Measurements from ENCODE around the gene TMIGD2. TPM values are rescaled to one million over a fixed set of nuclear protein-coding genes. Genes with fewer than 3 reads are reported as not detected.

Gene TMIGD2
- polyA plus RNA-seq, 4 donors = 1.2 to 6.2 (median 3.2) TPM

- Histone ChIP-seq H3K4me1 (ENCODE audit: control insufficient read depth in 3 of 3, insufficient read depth in 2 of 3, low read depth in 1 of 3, low read length in 2 of 3) (no peaks in the 10 kb centered on the region), H3K4me3 (ENCODE audit: low read depth in 1 of 3, low read length in 3 of 3) (no peak overlapping the region), H3K27me3 (ENCODE audit: control insufficient read depth in 3 of 3, insufficient read depth in 3 of 3, low read length in 3 of 3) (peaks cover 0 to 4% (median 0%) of the 10 kb centered on the region in 3 donors), H3K27ac (ENCODE audit: low read depth in 1 of 3, low read length in 2 of 3) (no peak overlapping the region), H3K36me3 (ENCODE audit: control insufficient read depth in 3 of 3, insufficient read depth in 2 of 3, low read depth in 1 of 3, low read length in 3 of 3) (no peaks in the 10 kb centered on the region), H3K9me3 (ENCODE audit: control insufficient read depth in 2 of 2, insufficient read depth in 1 of 2, low read depth in 1 of 2, low read length in 1 of 2) (no peaks in the 10 kb centered on the region)
- peak in 1 of 2 donors; percentile 35 for DNase-seq
- FAIRE-seq = no peak
- WGBS, 3 donors = 86 to 90% (median 89%) methylated on average over 21 to 22 of the region's 22 CpGs
Observed at GRCh38 chr19:4310247-4311121, 8.3 kb upstream of the TMIGD2 start.

- WGBS, 3 donors = 64 to 84% (median 73%) methylated on average over 16 of the region's 16 CpGs
- FAIRE-seq = no peak
- no peak overlapping the region for H3K4me3 ChIP-seq (ENCODE audit: low read depth in 1 of 3, low read length in 3 of 3)
- H3K27me3 ChIP-seq (ENCODE audit: control insufficient read depth in 3 of 3, insufficient read depth in 3 of 3, low read length in 3 of 3) = peaks cover 0 to 7% (median 0%) of the 10 kb centered on the region in 3 donors
- no peaks in the 10 kb centered on the region for H3K36me3 ChIP-seq (ENCODE audit: control insufficient read depth in 3 of 3, insufficient read depth in 2 of 3, low read depth in 1 of 3, low read length in 3 of 3)
- peaks cover 0 to 4% (median 0%) of the 10 kb centered on the region in 3 donors for H3K4me1 ChIP-seq (ENCODE audit: control insufficient read depth in 3 of 3, insufficient read depth in 2 of 3, low read depth in 1 of 3, low read length in 2 of 3)
- DNase-seq = no peak
- H3K9me3 ChIP-seq (ENCODE audit: control insufficient read depth in 2 of 2, insufficient read depth in 1 of 2, low read depth in 1 of 2, low read length in 1 of 2) = no peaks in the 10 kb centered on the region
- no peak overlapping the region for H3K27ac ChIP-seq (ENCODE audit: low read depth in 1 of 3, low read length in 2 of 3)
Observed at GRCh38 chr19:4305659-4306058, 3.5 kb upstream of the TMIGD2 start.

DNA sequence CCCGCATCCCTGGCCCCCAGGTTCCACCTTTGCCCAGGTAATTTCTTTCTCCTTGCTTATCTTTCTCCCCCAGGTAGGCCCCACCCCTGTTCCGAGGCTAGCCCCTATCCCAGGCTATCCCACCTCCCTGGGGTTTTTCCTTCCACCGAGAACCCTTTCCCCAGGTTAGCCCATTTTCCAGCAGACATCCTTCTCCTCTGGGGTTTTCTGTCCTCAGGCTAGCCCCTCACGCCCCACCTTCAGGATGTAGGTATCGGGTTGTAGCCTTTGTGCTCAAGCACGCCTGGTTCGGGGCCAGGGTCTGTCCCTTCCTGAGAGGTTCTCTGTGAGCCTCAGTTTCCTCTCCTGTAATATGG lies 3.0 kb upstream of the TMIGD2 start:
- no peak for FAIRE-seq
- Histone ChIP-seq H3K4me3 (ENCODE audit: low read depth in 1 of 3, low read length in 3 of 3) (no peak overlapping the region), H3K4me1 (ENCODE audit: control insufficient read depth in 3 of 3, insufficient read depth in 2 of 3, low read depth in 1 of 3, low read length in 2 of 3) (peaks cover 0 to 4% (median 0%) of the 10 kb centered on the region in 3 donors), H3K27ac (ENCODE audit: low read depth in 1 of 3, low read length in 2 of 3) (no peak overlapping the region), H3K27me3 (ENCODE audit: control insufficient read depth in 3 of 3, insufficient read depth in 3 of 3, low read length in 3 of 3) (peaks cover 0 to 7% (median 0%) of the 10 kb centered on the region in 3 donors), H3K9me3 (ENCODE audit: control insufficient read depth in 2 of 2, insufficient read depth in 1 of 2, low read depth in 1 of 2, low read length in 1 of 2) (no peaks in the 10 kb centered on the region), H3K36me3 (ENCODE audit: control insufficient read depth in 3 of 3, insufficient read depth in 2 of 3, low read depth in 1 of 3, low read length in 3 of 3) (no peaks in the 10 kb centered on the region)
- 53 to 69% (median 54%) methylated on average over 7 of the region's 7 CpGs for WGBS, 3 donors
- no peak for DNase-seq

- FAIRE-seq = no peak
- 6 to 10% (median 6%) methylated on average over 28 to 63 of the region's 63 CpGs for WGBS, 3 donors
Observed at GRCh38 chr19:4304538-4305256, 2.5 kb upstream of the TMIGD2 start, which contains the start of gene FSD1. Gene FSD1 (plus strand): TSS chr19:4304598. CDS start chr19:4304747, 149 bp downstream.

DNA sequence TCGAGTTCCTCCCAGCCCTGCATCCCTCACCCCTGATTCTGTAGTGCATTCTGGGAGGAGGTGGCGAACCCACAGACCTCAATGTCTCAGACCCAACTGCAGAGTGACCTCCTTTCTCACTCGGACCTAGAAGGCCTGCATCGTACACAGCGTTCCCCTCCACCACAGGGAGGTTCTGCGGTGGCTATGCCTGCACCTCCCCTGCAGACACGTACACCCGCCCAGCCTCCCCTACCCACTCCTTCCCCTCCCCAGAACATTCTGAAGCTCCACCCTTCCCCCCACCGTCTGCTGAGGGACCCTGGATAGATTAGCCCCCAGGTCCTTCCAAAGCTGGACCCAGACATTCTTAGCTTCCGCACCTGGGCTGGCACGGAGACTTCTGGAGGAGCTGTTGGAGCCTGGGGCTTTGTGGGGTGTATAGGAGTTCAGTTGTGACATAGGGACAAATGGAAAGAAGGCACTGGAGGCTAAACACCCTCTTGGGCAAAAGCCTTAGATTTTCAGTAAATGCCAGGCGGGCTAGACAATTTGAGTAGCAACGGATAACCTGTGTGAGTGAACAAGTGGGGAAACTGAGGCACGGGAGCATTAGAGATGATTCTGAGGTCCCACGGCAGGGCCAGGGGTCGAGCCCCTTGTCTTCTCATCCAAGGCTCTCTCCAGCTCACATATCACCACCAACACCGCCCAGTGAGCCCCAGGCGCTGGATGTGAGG lies 1.8 kb upstream of the TMIGD2 start:
- H3K36me3 ChIP-seq (ENCODE audit: control insufficient read depth in 3 of 3, insufficient read depth in 2 of 3, low read depth in 1 of 3, low read length in 3 of 3) = no peaks in the 10 kb centered on the region
- 46 to 50% (median 49%) methylated on average over 18 of the region's 18 CpGs for WGBS, 3 donors
- FAIRE-seq (no peak), DNase-seq (peak in 1 of 2 donors; percentile 54)
- H3K4me3 ChIP-seq (ENCODE audit: low read depth in 1 of 3, low read length in 3 of 3) = peak overlapping the region in 1 of 3 donors; percentile 49
- H3K4me1 ChIP-seq (ENCODE audit: control insufficient read depth in 3 of 3, insufficient read depth in 2 of 3, low read depth in 1 of 3, low read length in 2 of 3) = peaks cover 0 to 4% (median 0%) of the 10 kb centered on the region in 3 donors
- H3K27ac ChIP-seq (ENCODE audit: low read depth in 1 of 3, low read length in 2 of 3) = peak overlapping the region in 1 of 3 donors; percentile 41
- no peaks in the 10 kb centered on the region for H3K9me3 ChIP-seq (ENCODE audit: control insufficient read depth in 2 of 2, insufficient read depth in 1 of 2, low read depth in 1 of 2, low read length in 1 of 2)
- peaks cover 0 to 7% (median 0%) of the 10 kb centered on the region in 3 donors for H3K27me3 ChIP-seq (ENCODE audit: control insufficient read depth in 3 of 3, insufficient read depth in 3 of 3, low read length in 3 of 3)

More at GRCh38 chr19:4304538-4305256, 2.5 kb upstream of the TMIGD2 start, which contains the start of gene FSD1:
- Histone ChIP-seq H3K27me3 (ENCODE audit: control insufficient read depth in 3 of 3, insufficient read depth in 3 of 3, low read length in 3 of 3) (peaks cover 0 to 7% (median 0%) of the 10 kb centered on the region in 3 donors), H3K9me3 (ENCODE audit: control insufficient read depth in 2 of 2, insufficient read depth in 1 of 2, low read depth in 1 of 2, low read length in 1 of 2) (no peaks in the 10 kb centered on the region), H3K36me3 (ENCODE audit: control insufficient read depth in 3 of 3, insufficient read depth in 2 of 3, low read depth in 1 of 3, low read length in 3 of 3) (no peaks in the 10 kb centered on the region), H3K27ac (ENCODE audit: low read depth in 1 of 3, low read length in 2 of 3) (peak within 1 kb of the TSS in 1 of 3 donors; percentile 41), H3K4me3 (ENCODE audit: low read depth in 1 of 3, low read length in 3 of 3) (peak within 1 kb of the TSS in 1 of 3 donors; percentile 49), H3K4me1 (ENCODE audit: control insufficient read depth in 3 of 3, insufficient read depth in 2 of 3, low read depth in 1 of 3, low read length in 2 of 3) (peaks cover 0 to 4% (median 0%) of the 10 kb centered on the region in 3 donors)
- peak in 1 of 2 donors; percentile 43 for DNase-seq

- no peak for FAIRE-seq
- Histone ChIP-seq H3K4me3 (ENCODE audit: low read depth in 1 of 3, low read length in 3 of 3) (peak overlapping the region in 1 of 3 donors; percentile 22), H3K36me3 (ENCODE audit: control insufficient read depth in 3 of 3, insufficient read depth in 2 of 3, low read depth in 1 of 3, low read length in 3 of 3) (no peaks in the 10 kb centered on the region), H3K4me1 (ENCODE audit: control insufficient read depth in 3 of 3, insufficient read depth in 2 of 3, low read depth in 1 of 3, low read length in 2 of 3) (peaks cover 0 to 4% (median 0%) of the 10 kb centered on the region in 3 donors), H3K27ac (ENCODE audit: low read depth in 1 of 3, low read length in 2 of 3) (no peak overlapping the region), H3K9me3 (ENCODE audit: control insufficient read depth in 2 of 2, insufficient read depth in 1 of 2, low read depth in 1 of 2, low read length in 1 of 2) (no peaks in the 10 kb centered on the region), H3K27me3 (ENCODE audit: control insufficient read depth in 3 of 3, insufficient read depth in 3 of 3, low read length in 3 of 3) (peaks cover 0 to 7% (median 0%) of the 10 kb centered on the region in 3 donors)
- 43 to 52% (median 49%) methylated on average over 13 of the region's 13 CpGs for WGBS, 3 donors
- DNase-seq = no peak
Observed at GRCh38 chr19:4301590-4302242, 473 bp downstream of the TMIGD2 start.

DNA sequence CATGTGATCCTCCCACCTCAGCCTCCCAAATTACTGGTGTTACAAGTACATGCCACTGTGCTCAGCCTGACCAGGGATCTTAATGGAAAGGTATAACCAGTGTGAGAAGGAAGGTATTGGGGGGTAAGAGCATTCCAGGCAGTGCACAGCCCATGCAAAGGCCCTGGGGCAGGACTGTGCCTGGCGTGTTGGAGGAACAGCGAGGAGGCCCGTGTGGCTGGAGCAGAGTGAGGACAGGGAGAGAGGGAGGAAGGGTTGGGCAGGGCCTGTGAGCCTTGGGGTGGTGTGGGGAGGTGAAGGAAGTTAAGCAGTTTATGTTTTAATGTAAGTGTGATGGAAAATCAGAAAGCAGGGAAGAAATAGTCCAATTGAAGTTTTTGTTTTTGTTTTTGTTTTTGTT lies 1.6 kb downstream of the TMIGD2 start:
- DNase-seq (no peak), FAIRE-seq (no peak)
- 88 to 95% (median 89%) methylated on average over 3 of the region's 3 CpGs for WGBS, 3 donors
- Histone ChIP-seq H3K36me3 (ENCODE audit: control insufficient read depth in 3 of 3, insufficient read depth in 2 of 3, low read depth in 1 of 3, low read length in 3 of 3) (no peaks in the 10 kb centered on the region), H3K27me3 (ENCODE audit: control insufficient read depth in 3 of 3, insufficient read depth in 3 of 3, low read length in 3 of 3) (peaks cover 0 to 5% (median 0%) of the 10 kb centered on the region in 3 donors), H3K4me3 (ENCODE audit: low read depth in 1 of 3, low read length in 3 of 3) (no peak overlapping the region), H3K4me1 (ENCODE audit: control insufficient read depth in 3 of 3, insufficient read depth in 2 of 3, low read depth in 1 of 3, low read length in 2 of 3) (peaks cover 0 to 4% (median 0%) of the 10 kb centered on the region in 3 donors), H3K27ac (ENCODE audit: low read depth in 1 of 3, low read length in 2 of 3) (no peak overlapping the region), H3K9me3 (ENCODE audit: control insufficient read depth in 2 of 2, insufficient read depth in 1 of 2, low read depth in 1 of 2, low read length in 1 of 2) (no peaks in the 10 kb centered on the region)
